K562 (cell line): ENCODE data around the gene TENM3. TPM values are rescaled to one million over a fixed set of nuclear protein-coding genes. Genes with fewer than 3 reads are reported as not detected.

Experiments
- ATAC-seq: fragments of 200-7000 bp; cut with Tn5 transposase; 3 replicates; pipeline ENCODE4 v1.9.1; 2020; ENCODE audit warnings: moderate library complexity
- BruUV-seq: library from RNA; stranded (reverse); fragments of 400-500 nt; replicated peaks from 2 replicates; lab custom pipeline; 2021; lab: Mats Ljungman, UMichigan
- CTCF ChIA-PET: fragments of 300-600 bp; formaldehyde crosslinking; extraction: SDS; loops from one replicate; lab custom pipeline; 2021; ENCODE audit warnings: low intra/inter-chr PET ratio; lab: Yijun Ruan, JAX
- POLR2A ChIA-PET: fragments of 300-600, 350-650 bp; sonication (Branson Sonifier 250); formaldehyde crosslinking; extraction: SDS; loops from one replicate; lab custom pipeline; 2021; ENCODE audit warnings: antibody characterized with exemption, inconsistent platforms; lab: Yijun Ruan, JAX
- DNase-seq, 4 experiments: peaks; one replicate each; pipeline versions ENCODE4 v3.0.0 to v3.0.0-alpha.2; 2011 to 2018; ENCODE audit warnings: low spot score in 3 of 4, mixed read lengths in 3 of 4; ENCODE audit errors: extremely low read depth in 1 of 4
- FAIRE-seq: peaks from 2 replicates; lab custom pipeline; 2011; peaks lifted over from hg19 to GRCh38; lab: Jason Lieb, UNC
- H2AFZ ChIP-seq: 2 replicates; pipeline ENCODE4 v1.6.0; 2011; ENCODE audit warnings: low read depth, low read length, control low read depth, inconsistent platforms
- H3K27ac ChIP-seq: fragments of 200-600 bp; 3 replicates; pipeline ENCODE4 v1.8.0; 2011; ENCODE audit warnings: low read depth, mild to moderate bottlenecking, control low read depth, inconsistent platforms, low read length, moderate library complexity, mixed read lengths; ENCODE audit errors: extremely low read depth
- H3K27me3 ChIP-seq, 2 experiments: fragments of 300-600 bp in 1 of 2; 2 replicates in 1 of 2; 3 replicates in 1 of 2; pipeline versions ENCODE4 v1.6.0 to v1.8.0; 2011; ENCODE audit warnings: inconsistent platforms in 2 of 2, low read length in 2 of 2, mild to moderate bottlenecking in 1 of 2, mixed read lengths in 1 of 2, moderate library complexity in 1 of 2; ENCODE audit not compliant: control insufficient read depth in 2 of 2, insufficient read depth in 2 of 2
- H3K36me3 ChIP-seq: fragments of 300-600 bp; 3 replicates; pipeline ENCODE4 v1.8.0; 2011; ENCODE audit warnings: mild to moderate bottlenecking, low read length, inconsistent platforms; ENCODE audit not compliant: control insufficient read depth, insufficient read depth
- H3K4me1 ChIP-seq, 2 experiments: fragments of 200-600 bp in 1 of 2; replicated peaks in 1 of 2; 2 replicates in 1 of 2; 3 replicates in 1 of 2; pipeline versions ENCODE4 v1.5.1 to v1.8.0; 2011; ENCODE audit warnings: inconsistent platforms in 2 of 2, low read length in 2 of 2, mild to moderate bottlenecking in 1 of 2, mixed read lengths in 1 of 2, moderate library complexity in 1 of 2; ENCODE audit not compliant: control insufficient read depth in 2 of 2, insufficient read depth in 2 of 2
- H3K4me2 ChIP-seq: 2 replicates; pipeline ENCODE4 v1.6.1; 2011; ENCODE audit warnings: low read length, control low read depth, inconsistent platforms, mixed read lengths; ENCODE audit not compliant: insufficient read depth
- H3K4me3 ChIP-seq: fragments of 200-600 bp; sonication (generic), shearing (Covaris generic); 2 replicates; pipeline ENCODE4 v1.5.1; 2016; ENCODE audit warnings: control low read depth, inconsistent platforms
- H3K79me2 ChIP-seq: fragments of 200-600 bp; 3 replicates; pipeline ENCODE4 v1.8.0; 2011; ENCODE audit warnings: low read length, inconsistent platforms; ENCODE audit not compliant: control insufficient read depth, insufficient read depth
- H3K9ac ChIP-seq, 2 experiments: 2 replicates each; pipeline versions ENCODE4 v1.6.0 to v1.6.1; 2011; ENCODE audit warnings: low read depth in 2 of 2, low read length in 2 of 2, control low read depth in 1 of 2, inconsistent platforms in 1 of 2, mild to moderate bottlenecking in 1 of 2, mixed read lengths in 1 of 2; ENCODE audit not compliant: insufficient read depth in 1 of 2
- H3K9me1 ChIP-seq: one replicate; pipeline ENCODE4 v1.6.0; 2011; ENCODE audit warnings: inconsistent platforms, mild to moderate bottlenecking, low read length, moderate library complexity; ENCODE audit not compliant: control insufficient read depth, insufficient read depth
- H3K9me3 ChIP-seq: replicated peaks from 2 replicates; pipeline ENCODE4 v1.5.1; 2011; ENCODE audit warnings: low read depth, low read length, inconsistent platforms; ENCODE audit not compliant: control insufficient read depth, insufficient read depth
- H4K20me1 ChIP-seq: replicated peaks from 2 replicates; pipeline ENCODE4 v1.6.1; 2011; ENCODE audit warnings: low read length, inconsistent platforms, mixed read lengths; ENCODE audit not compliant: control insufficient read depth, insufficient read depth
- CBFA2T2 ChIP-seq: fragments of 450-650 bp; conservative IDR thresholded peaks from 2 replicates; pipeline ENCODE4 v1.6.1; 2017; ENCODE audit warnings: mild to moderate bottlenecking
- CC2D1A ChIP-seq: fragments of 450-650 bp; IDR thresholded peaks from 2 replicates; pipeline ENCODE4 v1.6.1; 2017; ENCODE audit warnings: mild to moderate bottlenecking
- CEBPB ChIP-seq: fragments of 450-650 bp; IDR thresholded peaks from 2 replicates; pipeline ENCODE4 v1.6.1; 2016; ENCODE audit warnings: missing genetic modification characterization, missing compliant biosample characterization
- ELF2 ChIP-seq: fragments of 250-450 bp; sonication (Bioruptor Pico); IDR thresholded peaks from 2 replicates; pipeline ENCODE4 v1.5.0; 2021; ENCODE audit warnings: mild to moderate bottlenecking
- GATA2 ChIP-seq: sonication (generic); formaldehyde crosslinking; IDR thresholded peaks from 2 replicates; pipeline ENCODE4 v1.4.0; 2020; ENCODE audit warnings: mild to moderate bottlenecking, missing genetic modification reagents
- HNRNPK ChIP-seq: fragments of 200-400 bp; formaldehyde crosslinking; IDR thresholded peaks from one replicate; pipeline ENCODE4 v1.6.1; 2018; ENCODE audit warnings: mild to moderate bottlenecking, low read depth, low read length; ENCODE audit not compliant: poor library complexity, severe bottlenecking
- HNRNPUL1 ChIP-seq: fragments of 200-400 bp; formaldehyde crosslinking; IDR thresholded peaks from 2 replicates; pipeline ENCODE4 v1.6.1; 2017; ENCODE audit warnings: low read length
- NCOA1 ChIP-seq: fragments of 450-650 bp; IDR thresholded peaks from 2 replicates; pipeline ENCODE4 v1.6.1; 2016; ENCODE audit warnings: low read depth
- NCOA4 ChIP-seq: fragments of 450-650 bp; IDR thresholded peaks from 2 replicates; pipeline ENCODE4 v1.6.1; 2018; ENCODE audit warnings: mild to moderate bottlenecking; ENCODE audit not compliant: partially characterized antibody
- POLR2AphosphoS5 ChIP-seq: IDR thresholded peaks from 2 replicates; pipeline ENCODE4 v1.6.1; 2011; ENCODE audit warnings: mild to moderate bottlenecking, low read depth, low read length, moderate library complexity; ENCODE audit not compliant: control insufficient read depth, insufficient read depth
- RERE ChIP-seq: sonication (generic); formaldehyde crosslinking; IDR thresholded peaks from 2 replicates; pipeline ENCODE4 v1.8.0; 2023; ENCODE audit warnings: missing genetic modification reagents, mild to moderate bottlenecking, borderline replicate concordance
- SREBF1 ChIP-seq: fragments of 150-350 bp; IDR thresholded peaks from 2 replicates; pipeline ENCODE4 v1.6.1; 2014; ENCODE audit warnings: antibody characterized with exemption, low read depth, low read length, borderline replicate concordance
- XRCC4 ChIP-seq: IDR thresholded peaks from one replicate; pipeline ENCODE4 v1.6.1; 2011; ENCODE audit not compliant: insufficient read depth, insufficient read length; ENCODE audit errors: extremely low read depth
- ZNF24 ChIP-seq: fragments of 450-650 bp; IDR thresholded peaks from 2 replicates; pipeline ENCODE4 v1.6.1; 2016
- WGBS: fragments of 100-300 bp; shearing (Covaris generic); methylation state at CpG from one replicate; pipeline ENCODE4 v1.1.6; 2016; ENCODE audit warnings: low coverage, mixed read lengths; ENCODE audit not compliant: insufficient coverage; ENCODE audit errors: missing lambda C conversion rate; 5-methylcytosine and 5-hydroxymethylcytosine counted together
- in situ Hi-C: fragments of 300-500 bp; cut with MboI; formaldehyde crosslinking; loops from 4 replicates; pipeline ENCODE4 v1.15.0; 2018; ENCODE audit warnings: inconsistent platforms, mixed read lengths
- intact Hi-C: fragments of 100-400 bp; cut with micrococcal nuclease; formaldehyde crosslinking; loops from 2 replicates; pipeline ENCODE4 v1.14.2; 2022
- polyA plus RNA-seq, 8 experiments: library from polyadenylated mRNA; depleted of rRNA in 4 of 8; stranded (reverse) in 5 of 8; unstranded in 3 of 8; fragments of >200 nt; fragmentation: Nextera tagmentation in 2 of 8; fragmentation: Illumina TruSeq in 1 of 8; extraction: Ambion mirVana in 2 of 8; extraction: Trizol in 1 of 8; gene quantifications; 2 replicates each; pipeline versions ENCODE4 v1.2.1 to v1.2.3, GENCODE V29; 2011 to 2014; ENCODE audit warnings: inconsistent platforms in 1 of 8, missing spikeins in 1 of 8
- total RNA-seq, 7 experiments: library from RNA; depleted of rRNA in 6 of 7; stranded (reverse); fragments of >200 nt in 6 of 7; fragmentation: Illumina TruSeq in 2 of 7; extraction: Trizol in 2 of 7; gene quantifications; 2 replicates each; pipeline versions ENCODE4 v1.2.1 to v1.2.3, GENCODE V29; 2011 to 2021; ENCODE audit warnings: low replicate concordance in 1 of 7
- TF ChIP-seq, protein P1 (sequence below): IDR thresholded peaks from 2 replicates; pipeline ENCODE4 v1.6.1; 2011; ENCODE audit warnings: borderline replicate concordance, low read depth, mild to moderate bottlenecking, moderate library complexity, low read length; ENCODE audit not compliant: insufficient read depth, poor library complexity, severe bottlenecking
- TF ChIP-seq, protein P2 (sequence below): fragments of 250-450 bp; sonication (Bioruptor Pico); IDR thresholded peaks from 2 replicates; pipeline ENCODE4 v1.5.0; 2020; ENCODE audit warnings: mild to moderate bottlenecking

Gene TENM3
- total and polyA plus RNA-seq, 9 of the 15 experiments (the other 6 are each of a cell fraction or from before 2014, with no cell fraction given), result 0.01 to 0.02 TPM; not detected in 7

DNA sequence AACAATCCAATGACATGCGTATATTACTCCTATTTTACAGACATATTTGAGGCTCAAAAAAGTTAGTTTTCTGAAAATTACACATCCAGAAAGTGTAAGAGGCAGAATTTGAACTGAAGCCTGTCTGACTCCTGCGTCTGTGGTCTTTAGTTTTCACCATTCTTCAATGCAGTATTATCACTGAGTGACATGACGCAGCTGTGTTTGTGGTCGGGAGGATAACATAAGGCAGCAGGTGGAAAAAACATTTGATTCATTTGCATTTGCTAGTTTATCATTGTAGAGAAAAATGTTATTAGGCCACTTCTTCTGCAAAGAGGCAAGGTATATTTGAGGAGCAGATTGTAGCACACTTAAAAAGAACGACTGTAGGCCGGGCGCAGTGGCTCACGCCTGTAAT is 186.7 kb downstream of the TENM3 start:
- FAIRE-seq, result no peak
- Histone ChIP-seq H3K4me3 (no peak overlapping the region), H3K4me1 (no peaks in the 10 kb centered on the region), H3K9me1 (no peaks in the 10 kb centered on the region), H4K20me1 (no peaks in the 10 kb centered on the region), H3K9ac (no peak overlapping the region), H3K27ac (no peak overlapping the region), H3K36me3 (no peaks in the 10 kb centered on the region), H3K4me2 (no peak overlapping the region), H3K9me3 (no peaks in the 10 kb centered on the region), H3K79me2 (no peaks in the 10 kb centered on the region), H3K27me3 (no peaks in the 10 kb centered on the region), H2AFZ (no peak overlapping the region)
- intact Hi-C loops, result no loop called here
- BruUV-seq, result no TSS peak
- POLR2A ChIA-PET, result no interaction called here
- under 1% methylated on average over 8 of the region's 8 CpGs for WGBS
- in situ Hi-C loops, result no loop called here
- CTCF ChIA-PET, result no interaction called here
- no peak for DNase-seq
- ATAC-seq, result no peak
- TF ChIP-seq CC2D1A (no peak), NCOA1 (no peak), NCOA4 (no peak), ELF2 (CRISPR knock-in tag) (no peak), HNRNPUL1 (no peak), XRCC4 (no peak), CBFA2T2 (no peak), POLR2AphosphoS5 (no peak), CEBPB (tag) (no peak), ZNF24 (no peak), SREBF1 (no peak), RERE (CRISPR knock-in tag) (no peak), GATA2 (CRISPR knock-in tag) (no peak), HNRNPK (no peak)
- TF ChIP-seq, protein P1, sequence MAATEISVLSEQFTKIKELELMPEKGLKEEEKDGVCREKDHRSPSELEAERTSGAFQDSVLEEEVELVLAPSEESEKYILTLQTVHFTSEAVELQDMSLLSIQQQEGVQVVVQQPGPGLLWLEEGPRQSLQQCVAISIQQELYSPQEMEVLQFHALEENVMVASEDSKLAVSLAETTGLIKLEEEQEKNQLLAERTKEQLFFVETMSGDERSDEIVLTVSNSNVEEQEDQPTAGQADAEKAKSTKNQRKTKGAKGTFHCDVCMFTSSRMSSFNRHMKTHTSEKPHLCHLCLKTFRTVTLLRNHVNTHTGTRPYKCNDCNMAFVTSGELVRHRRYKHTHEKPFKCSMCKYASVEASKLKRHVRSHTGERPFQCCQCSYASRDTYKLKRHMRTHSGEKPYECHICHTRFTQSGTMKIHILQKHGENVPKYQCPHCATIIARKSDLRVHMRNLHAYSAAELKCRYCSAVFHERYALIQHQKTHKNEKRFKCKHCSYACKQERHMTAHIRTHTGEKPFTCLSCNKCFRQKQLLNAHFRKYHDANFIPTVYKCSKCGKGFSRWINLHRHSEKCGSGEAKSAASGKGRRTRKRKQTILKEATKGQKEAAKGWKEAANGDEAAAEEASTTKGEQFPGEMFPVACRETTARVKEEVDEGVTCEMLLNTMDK, result no peak
- TF ChIP-seq, protein P2, sequence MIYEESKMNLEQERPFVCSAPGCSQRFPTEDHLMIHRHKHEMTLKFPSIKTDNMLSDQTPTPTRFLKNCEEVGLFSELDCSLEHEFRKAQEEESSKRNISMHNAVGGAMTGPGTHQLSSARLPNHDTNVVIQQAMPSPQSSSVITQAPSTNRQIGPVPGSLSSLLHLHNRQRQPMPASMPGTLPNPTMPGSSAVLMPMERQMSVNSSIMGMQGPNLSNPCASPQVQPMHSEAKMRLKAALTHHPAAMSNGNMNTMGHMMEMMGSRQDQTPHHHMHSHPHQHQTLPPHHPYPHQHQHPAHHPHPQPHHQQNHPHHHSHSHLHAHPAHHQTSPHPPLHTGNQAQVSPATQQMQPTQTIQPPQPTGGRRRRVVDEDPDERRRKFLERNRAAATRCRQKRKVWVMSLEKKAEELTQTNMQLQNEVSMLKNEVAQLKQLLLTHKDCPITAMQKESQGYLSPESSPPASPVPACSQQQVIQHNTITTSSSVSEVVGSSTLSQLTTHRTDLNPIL, result no peak
